ENCODE results near the gene TEX38.

DNA sequence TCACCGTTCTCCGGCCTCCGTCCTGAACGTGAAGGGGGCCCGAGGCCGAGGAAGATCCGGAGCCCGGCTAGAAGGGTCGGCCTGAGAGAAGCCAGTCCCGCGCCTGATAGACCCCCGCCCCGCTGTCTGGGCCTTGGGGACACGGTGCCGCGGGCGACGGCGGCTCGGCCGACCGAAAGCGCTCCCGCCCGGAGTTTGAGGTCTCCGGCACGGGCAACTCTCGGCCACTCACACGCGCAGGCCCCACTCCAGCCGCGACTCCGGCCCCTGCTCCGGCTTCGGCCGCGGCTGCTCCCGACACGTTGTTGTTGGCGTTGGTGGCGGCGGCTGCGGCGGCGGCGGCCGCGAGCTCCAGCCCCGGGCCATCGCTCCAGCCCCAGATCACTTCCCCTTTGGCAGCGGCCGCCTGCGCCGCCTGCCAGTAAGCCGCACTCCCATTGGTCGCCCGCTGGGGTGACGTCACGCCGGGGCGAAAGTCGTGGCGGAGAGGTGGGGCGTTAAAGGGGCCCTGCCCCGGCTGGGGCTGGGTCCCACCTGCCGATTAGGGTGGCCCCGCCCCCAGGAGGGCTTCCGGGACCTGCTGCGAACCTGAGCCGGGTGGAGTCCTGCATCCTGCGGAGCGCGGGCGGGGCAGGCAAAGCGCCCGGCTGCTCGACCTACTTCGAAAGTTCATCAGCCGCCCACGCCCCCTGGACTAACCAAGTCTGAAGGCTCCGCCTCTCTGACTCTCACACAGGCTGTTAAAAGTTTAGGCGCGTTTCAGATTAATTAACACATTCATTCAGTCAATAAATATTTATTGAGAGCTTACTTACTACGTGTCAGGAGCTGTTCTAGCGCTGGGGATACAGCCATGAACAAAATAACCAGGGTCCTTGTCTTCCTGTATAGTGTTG is 47.3 kb downstream of the TEX38 start, which contains the start of gene EFCAB14:
- TF ChIP-seq YY1 (IDR thresholded peaks at IDR 0.05; ENCODE audit: insufficient read depth, insufficient read length), result no peak
- no peak for TF ChIP-seq SUZ12 (IDR thresholded peaks at IDR 0.05; ENCODE audit: extremely low read depth, insufficient read depth, insufficient read length)
